Progenitor cell of endocrine pancreas (in vitro differentiated cells): ENCODE measurements around the gene TBC1D32. TPM values are rescaled to one million over a fixed set of nuclear protein-coding genes. Genes with fewer than 3 reads are reported as not detected.
"Not testable (repeated sequence)": the region's sequence is repeated elsewhere in the genome, so short reads cannot be mapped to it uniquely, and the experiment has no call there.

Experiments used
- DNase-seq: peaks from one replicate; pipeline ENCODE4 v3.0.0; 2021; ENCODE audit warnings: low spot score; ENCODE audit not compliant: unreplicated experiment
- H3K27ac Mint-ChIP-seq: 2 replicates; pipeline ENCODE4 v1.8.0; 2021; ENCODE audit warnings: mild to moderate bottlenecking, moderate library complexity, mixed read lengths
- H3K27me3 Mint-ChIP-seq: 2 replicates; pipeline ENCODE4 v1.8.0; 2021; ENCODE audit warnings: mixed read lengths
- H3K36me3 Mint-ChIP-seq: 2 replicates; pipeline ENCODE4 v1.8.0; 2022; ENCODE audit warnings: mixed read lengths; ENCODE audit not compliant: insufficient read depth
- H3K4me1 Mint-ChIP-seq: 2 replicates; pipeline ENCODE4 v1.8.0; 2021; ENCODE audit warnings: low read depth, mixed read lengths
- H3K4me3 Mint-ChIP-seq: 2 replicates; pipeline ENCODE4 v1.8.0; 2021; ENCODE audit warnings: low read depth, mild to moderate bottlenecking, moderate library complexity, mixed read lengths
- H3K9me3 Mint-ChIP-seq: 2 replicates; pipeline ENCODE4 v1.8.0; 2021; ENCODE audit warnings: low read depth, mixed read lengths
- total RNA-seq: library from RNA; stranded (reverse); gene quantifications from 2 replicates; pipeline ENCODE4 v1.2.1, GENCODE V29; 2021
- TF ChIP-seq, protein P1 (sequence below): fragments of 200-600 bp; sonication (generic); IDR thresholded peaks from one replicate; pipeline ENCODE4 v1.5.0; 2021; ENCODE audit warnings: antibody characterized with exemption, mild to moderate bottlenecking; ENCODE audit not compliant: unreplicated experiment

Gene TBC1D32
- total RNA-seq, 1 donor from 2014 or later = 15.4 TPM

DNA sequence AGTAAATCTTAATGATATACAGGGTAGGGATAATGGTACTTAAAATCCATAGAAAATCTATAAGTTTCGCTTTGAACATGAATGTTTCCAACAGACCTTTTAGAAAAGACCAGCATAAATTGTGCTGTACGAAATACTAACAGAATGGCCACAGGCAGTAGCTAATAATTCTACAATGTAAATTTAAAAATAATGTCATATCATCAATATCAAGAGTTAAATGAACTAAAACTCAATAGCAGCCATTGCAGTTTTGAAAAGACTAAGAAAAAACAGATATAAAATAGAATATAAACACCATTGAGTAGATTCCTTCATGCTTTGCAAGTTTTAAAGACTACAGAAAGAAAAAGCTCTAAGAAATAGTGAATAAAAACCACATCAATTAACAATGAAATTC lies 14.7 kb downstream of the TBC1D32 start:
- Mint-ChIP-seq H3K4me3 (no peak overlapping the region), H3K27ac (no peak overlapping the region), H3K4me1 (peaks cover 3% of the 10 kb centered on the region), H3K27me3 (no peaks in the 10 kb centered on the region), H3K36me3 (peaks cover 4% of the 10 kb centered on the region), H3K9me3 (no peaks in the 10 kb centered on the region)
- DNase-seq = no peak
- TF ChIP-seq, protein P1, sequence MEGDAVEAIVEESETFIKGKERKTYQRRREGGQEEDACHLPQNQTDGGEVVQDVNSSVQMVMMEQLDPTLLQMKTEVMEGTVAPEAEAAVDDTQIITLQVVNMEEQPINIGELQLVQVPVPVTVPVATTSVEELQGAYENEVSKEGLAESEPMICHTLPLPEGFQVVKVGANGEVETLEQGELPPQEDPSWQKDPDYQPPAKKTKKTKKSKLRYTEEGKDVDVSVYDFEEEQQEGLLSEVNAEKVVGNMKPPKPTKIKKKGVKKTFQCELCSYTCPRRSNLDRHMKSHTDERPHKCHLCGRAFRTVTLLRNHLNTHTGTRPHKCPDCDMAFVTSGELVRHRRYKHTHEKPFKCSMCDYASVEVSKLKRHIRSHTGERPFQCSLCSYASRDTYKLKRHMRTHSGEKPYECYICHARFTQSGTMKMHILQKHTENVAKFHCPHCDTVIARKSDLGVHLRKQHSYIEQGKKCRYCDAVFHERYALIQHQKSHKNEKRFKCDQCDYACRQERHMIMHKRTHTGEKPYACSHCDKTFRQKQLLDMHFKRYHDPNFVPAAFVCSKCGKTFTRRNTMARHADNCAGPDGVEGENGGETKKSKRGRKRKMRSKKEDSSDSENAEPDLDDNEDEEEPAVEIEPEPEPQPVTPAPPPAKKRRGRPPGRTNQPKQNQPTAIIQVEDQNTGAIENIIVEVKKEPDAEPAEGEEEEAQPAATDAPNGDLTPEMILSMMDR = no peak

DNA sequence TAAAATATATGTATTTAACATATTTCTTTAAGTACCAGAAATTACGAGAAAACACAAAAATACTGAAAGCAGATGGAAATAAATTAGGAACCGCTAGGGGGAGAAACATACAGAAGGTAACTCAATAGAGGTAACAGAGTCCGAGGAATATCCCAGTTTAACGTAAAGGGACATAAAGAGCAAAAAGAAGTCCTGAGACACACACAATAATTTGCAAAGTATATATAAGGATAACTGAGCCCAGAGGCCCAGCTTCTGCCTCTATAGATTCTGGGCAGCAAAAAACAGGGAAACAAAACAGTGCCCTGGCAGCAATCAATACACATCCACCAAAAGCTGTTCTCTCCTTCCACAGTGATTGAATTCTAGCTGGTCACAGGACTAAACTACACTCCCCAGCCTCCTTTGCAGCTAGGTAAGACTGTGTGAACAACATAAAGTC lies 15.1 kb downstream of the TBC1D32 start:
- peaks cover 4% of the 10 kb centered on the region for H3K36me3 Mint-ChIP-seq
- TF ChIP-seq, protein P1 = peak; percentile 75
- no peak overlapping the region for H3K27ac Mint-ChIP-seq
- peak overlapping the region; percentile 55 for H3K4me3 Mint-ChIP-seq
- peaks cover 3% of the 10 kb centered on the region for H3K4me1 Mint-ChIP-seq
- no peaks in the 10 kb centered on the region for H3K9me3 Mint-ChIP-seq
- DNase-seq = no peak
- no peaks in the 10 kb centered on the region for H3K27me3 Mint-ChIP-seq

DNA sequence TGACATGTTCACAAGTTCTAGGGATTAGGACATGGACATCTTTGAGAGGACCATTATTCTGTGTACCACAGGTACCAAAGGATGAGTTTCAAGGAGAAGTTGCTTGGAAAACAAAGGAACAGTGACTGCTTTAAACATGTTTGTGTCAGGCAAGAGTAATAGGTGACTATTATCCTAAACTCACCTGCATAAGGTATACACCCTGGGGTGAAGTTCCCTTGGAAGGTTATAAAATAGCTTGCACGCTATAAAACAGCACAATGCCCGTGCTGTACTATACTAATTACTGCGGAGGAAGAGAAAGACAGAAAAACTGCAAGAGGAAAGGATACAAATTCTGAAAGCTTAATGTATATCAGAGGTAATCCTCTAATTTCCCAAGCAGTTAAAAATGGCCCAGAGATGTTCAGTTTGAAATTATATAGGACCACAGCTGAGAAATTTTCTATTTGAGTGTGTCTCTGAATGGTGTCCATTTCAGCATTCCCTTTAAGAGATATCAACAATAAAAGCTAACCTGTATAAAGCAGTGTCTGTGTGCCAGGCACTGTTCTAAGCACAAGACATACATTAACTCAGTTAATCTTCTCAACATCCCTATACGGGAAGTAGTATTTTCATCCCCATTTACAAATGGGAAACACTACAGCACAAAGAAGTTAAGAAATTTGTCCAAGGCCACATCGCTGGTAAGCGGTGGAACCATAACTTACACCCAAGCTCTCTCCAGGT lies 19.7 kb downstream of the TBC1D32 start:
- Mint-ChIP-seq H3K27ac (no peak overlapping the region), H3K4me1 (no peaks in the 10 kb centered on the region), H3K9me3 (peaks cover 4% of the 10 kb centered on the region), H3K36me3 (peaks cover 8% of the 10 kb centered on the region), H3K4me3 (no peak overlapping the region), H3K27me3 (no peaks in the 10 kb centered on the region)
- DNase-seq = no peak
- TF ChIP-seq, protein P1 = no peak

DNA sequence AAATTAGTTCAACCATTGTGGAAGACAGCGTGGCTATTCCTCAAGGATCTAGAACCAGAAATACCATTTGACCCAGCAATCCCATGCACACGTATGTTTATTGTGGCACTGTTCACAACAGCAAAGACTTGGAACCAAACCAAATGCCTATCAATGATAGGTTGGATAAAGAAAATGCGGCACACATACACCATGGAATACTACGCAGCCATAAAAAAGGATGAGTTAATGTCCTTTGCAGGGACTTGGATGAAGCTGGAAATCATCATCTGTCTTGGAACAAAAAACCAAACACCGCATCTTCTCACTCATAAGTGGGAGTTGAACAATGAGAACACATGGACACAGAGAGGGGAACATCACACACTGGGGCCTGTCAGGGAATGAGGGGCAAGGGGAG lies 22.5 kb downstream of the TBC1D32 start:
- not testable (repeated sequence) for H3K9me3 Mint-ChIP-seq, H3K27me3 Mint-ChIP-seq

DNA sequence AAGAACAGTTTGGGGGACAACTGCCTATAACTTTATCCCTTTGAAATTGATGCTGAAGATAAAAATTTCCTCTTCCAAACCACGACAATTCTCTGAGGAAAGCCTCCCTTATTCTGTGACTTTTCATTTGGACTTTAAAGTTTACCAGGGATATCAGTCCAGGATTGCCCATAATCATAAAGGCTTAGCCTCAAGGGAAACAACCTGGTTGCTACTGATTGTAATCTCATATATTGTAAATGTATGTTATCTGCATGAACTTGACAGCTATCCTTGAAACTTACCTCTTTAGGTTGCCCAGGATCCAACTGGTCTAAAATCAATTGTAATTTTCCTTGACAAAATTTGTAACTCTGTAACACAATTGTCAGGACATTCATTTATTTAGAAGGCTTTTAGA lies 23.8 kb downstream of the TBC1D32 start:
- Mint-ChIP-seq H3K27ac (no peak overlapping the region), H3K36me3 (peaks cover 6% of the 10 kb centered on the region), H3K4me3 (no peak overlapping the region), H3K4me1 (no peaks in the 10 kb centered on the region), H3K27me3 (no peaks in the 10 kb centered on the region), H3K9me3 (peaks cover 4% of the 10 kb centered on the region)
- TF ChIP-seq, protein P1 = no peak
- DNase-seq = no peak

More for the DNA sequence above, 22.5 kb downstream of the TBC1D32 start:
- H3K4me1 Mint-ChIP-seq, H3K27ac Mint-ChIP-seq, H3K36me3 Mint-ChIP-seq, H3K4me3 Mint-ChIP-seq, DNase-seq: not testable (repeated sequence)
